HG02798 (cell line): ENCODE measurements around the gene PHLDA3.

Experiments
- ATAC-seq: cut with Tn5 transposase; IDR thresholded peaks from one replicate; pipeline ENCODE4 v1.9.1; 2021; ENCODE audit warnings: mild to moderate bottlenecking; ENCODE audit not compliant: unreplicated experiment, poor library complexity

Gene PHLDA3

DNA sequence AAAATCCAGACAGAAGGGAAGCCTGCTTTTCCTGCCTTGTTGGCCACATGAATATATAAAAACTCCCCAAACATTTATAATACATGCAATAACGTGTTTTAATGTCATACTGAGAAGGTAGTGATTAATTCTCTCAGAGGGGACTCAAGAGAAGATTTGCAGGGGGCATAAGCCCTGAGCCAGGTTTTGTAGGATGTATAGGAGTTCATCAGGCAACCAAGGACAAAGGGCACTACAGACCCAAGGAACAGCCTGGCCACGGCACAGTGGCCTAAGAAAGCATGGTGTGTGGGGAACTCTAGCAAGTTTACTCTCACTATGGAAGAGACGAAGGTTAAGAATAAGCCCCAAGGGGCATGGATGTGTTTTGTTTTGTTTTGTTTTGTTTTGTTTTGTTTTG is 32.0 kb downstream of the PHLDA3 start:
- ATAC-seq, result no peak

GRCh38 chr1:201436393-201436792 is 32.6 kb downstream of the PHLDA3 start:
- ATAC-seq, result no peak

- ATAC-seq, result no peak
Measured at GRCh38 chr1:201434266-201434665, 34.7 kb downstream of the PHLDA3 start.

DNA sequence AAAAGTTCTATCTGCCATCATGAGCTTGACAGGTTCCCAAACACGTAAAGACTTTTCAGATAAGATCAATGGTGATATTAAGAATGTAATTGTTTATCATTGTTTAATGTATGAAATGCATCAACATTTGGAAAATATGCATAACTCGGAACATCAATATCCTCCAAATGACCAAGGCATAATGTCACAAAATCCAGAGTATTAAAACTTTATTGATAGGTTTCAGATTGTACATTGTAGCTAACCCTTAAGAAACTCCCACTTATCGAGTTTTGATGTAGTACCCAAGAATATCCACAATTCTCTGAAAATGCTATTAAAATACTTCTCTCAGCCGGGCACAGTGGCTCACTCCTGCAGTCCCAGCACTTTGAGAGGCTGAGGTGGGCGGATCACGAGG is 35.4 kb downstream of the PHLDA3 start:
- no peak for ATAC-seq

- no peak for ATAC-seq
Measured at GRCh38 chr1:201430776-201431175, 38.2 kb downstream of the PHLDA3 start.

GRCh38 chr1:201429736-201430501 is 39.1 kb downstream of the PHLDA3 start:
- ATAC-seq, result no peak

DNA sequence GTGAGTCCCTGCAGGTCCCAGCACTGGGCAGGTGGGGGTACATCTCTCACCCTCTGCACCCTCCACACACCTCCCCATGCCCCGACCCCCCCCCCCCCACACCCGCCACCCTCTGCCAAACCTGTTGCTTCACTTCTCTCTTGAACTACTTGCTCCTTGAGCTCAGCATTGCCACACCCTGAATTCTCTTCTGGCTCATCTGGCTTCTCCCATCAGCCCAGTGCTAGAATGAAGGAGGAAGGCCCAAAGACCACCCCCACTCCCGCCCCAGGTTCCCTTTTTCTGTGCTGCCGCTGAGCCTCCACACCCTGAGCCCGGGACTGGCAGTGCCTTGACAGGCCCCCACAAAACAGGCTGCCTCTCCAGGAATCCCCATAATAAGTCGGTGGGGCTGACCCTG is 41.0 kb downstream of the PHLDA3 start:
- no peak for ATAC-seq

GRCh38 chr1:201426479-201427310 is 42.3 kb downstream of the PHLDA3 start:
- no peak for ATAC-seq

DNA sequence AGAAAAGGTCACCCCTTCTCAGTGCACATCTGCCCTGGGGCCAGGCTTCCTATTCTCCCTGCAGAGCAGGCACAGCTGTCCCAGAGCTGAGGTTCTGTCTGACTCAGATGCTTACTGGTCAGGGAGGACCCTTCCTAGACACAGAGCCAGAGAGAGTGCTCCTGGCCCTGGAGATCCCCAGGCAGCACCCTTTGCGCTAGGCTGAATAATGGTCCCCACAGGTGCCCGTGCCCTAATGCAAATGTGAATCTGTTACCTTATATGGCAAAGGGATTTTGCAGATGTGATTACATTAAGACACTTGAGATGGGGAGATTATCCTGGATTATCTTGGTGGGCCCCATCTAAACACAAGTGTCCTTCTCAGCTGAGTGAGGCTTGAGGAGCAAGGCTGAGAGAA is 44.8 kb downstream of the PHLDA3 start:
- no peak for ATAC-seq

GRCh38 chr1:201423655-201424054 is 45.3 kb downstream of the PHLDA3 start:
- ATAC-seq, result no peak

DNA sequence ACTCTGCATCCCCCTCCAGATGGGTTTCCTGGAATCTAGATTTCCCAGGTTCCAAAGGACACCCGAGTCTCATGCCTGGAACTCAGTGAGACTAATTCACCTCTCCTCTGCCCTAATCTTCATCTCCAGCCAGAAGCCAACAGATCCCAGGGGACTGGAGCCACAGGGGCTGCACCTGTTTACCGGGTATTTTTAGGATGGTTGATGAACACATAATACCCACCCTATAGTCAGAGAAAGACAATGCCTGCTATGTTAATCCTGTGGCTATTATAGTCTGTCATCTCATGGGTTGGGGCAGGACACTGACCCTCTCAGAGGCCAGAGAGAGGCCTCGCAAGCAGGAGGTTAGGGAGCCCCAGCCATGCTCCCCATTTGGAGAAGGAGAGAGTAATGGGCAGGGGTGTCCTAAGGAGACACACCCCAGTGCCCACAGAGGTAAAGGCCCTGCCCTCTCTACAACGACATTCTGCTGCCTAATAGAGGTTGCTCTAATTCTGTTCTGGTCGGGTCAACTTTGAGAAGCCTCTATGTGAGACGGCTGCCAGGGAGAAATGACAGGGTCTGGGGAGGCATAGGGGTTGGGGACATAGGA is 46.5 kb downstream of the PHLDA3 start:
- ATAC-seq, result no peak

DNA sequence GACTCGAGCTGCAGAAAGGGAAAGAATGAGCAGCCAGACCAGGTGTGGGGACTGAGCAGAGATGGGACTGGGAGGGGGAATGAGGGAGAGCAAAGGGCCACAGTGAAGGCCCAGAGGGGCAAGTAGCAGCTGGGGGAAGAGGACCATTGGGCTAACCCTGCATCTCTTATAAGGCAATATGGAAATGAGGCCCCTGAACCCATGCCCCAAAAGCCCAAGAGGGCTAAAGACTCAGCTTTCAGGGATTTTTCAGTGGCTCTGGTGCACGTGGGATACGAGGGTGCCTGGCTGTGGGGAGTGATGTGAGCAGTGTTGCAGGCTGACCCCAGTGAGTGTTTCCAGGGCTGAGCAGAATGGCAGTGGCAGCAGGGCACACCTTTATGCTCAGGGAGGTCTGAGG is 47.0 kb downstream of the PHLDA3 start:
- ATAC-seq, result no peak

- ATAC-seq, result no peak
Measured at GRCh38 chr1:201421041-201421440, 47.9 kb downstream of the PHLDA3 start.

- ATAC-seq, result no peak
Measured at GRCh38 chr1:201420608-201421002, 48.4 kb downstream of the PHLDA3 start.

DNA sequence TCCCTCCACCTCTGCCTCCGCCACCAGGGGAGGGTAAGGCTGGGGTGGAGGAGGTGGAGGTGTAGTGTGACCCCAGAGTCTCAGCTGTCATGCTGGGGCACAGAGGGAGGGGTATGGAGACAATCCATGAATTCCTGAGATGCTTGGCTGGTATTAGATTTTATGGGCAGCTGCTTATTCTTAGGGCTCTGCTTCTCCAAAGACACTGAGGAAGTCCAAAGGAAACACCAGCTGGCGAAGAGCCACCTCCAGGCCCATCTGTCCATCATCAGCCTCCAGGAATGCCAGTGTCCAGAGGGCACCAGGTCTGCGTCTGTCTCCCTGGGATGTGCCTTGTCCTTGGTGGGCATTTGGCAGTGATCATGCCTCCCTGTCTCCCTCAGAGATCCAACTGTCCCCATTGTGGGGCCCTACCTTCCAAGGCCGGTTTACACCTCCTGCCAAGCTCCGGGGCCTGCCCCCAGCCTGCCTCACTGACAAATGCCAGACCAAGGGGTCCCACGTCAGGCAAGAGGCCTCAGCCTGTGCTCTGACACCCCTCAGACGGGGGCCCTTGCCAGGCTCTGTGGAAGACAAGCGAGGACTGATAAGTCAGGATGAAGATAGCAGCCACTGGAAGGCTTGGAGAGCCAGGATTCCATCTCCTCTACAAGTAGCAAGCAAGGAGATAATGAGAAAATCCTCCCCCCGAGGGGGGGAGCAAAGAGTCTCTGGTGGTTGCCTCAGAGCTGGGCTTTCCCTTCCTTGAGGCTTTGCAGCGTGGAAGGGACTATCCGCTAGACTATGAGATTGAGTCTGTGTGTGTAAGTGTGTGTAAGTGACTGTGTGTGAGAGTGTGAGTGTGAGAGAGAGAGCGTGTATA is 49.0 kb downstream of the PHLDA3 start:
- ATAC-seq, result no peak

DNA sequence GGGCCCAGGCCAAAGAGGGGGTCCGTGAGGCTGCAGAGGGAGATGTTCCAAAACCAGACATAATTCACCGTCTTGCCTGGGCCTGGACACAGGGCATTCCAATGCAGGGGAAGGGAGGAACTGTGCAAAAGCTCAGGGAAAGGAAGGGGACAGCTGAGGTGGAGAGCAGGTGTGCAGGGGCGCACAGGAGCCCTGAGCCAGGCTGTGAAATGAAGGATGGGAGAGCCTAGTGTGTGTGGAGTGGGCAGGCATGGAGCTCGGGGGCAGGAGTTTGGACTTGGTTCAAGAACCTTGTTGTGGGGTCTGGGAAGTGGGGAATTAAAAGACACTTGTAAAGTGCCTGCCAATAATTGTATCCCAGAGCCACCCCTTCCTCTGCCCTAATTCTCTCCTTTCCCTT is 49.7 kb downstream of the PHLDA3 start:
- no peak for ATAC-seq

- no peak for ATAC-seq
Measured at GRCh38 chr1:201418461-201418860, 50.5 kb downstream of the PHLDA3 start.
